PFSK-1 (cell line): Measurements from ENCODE around the gene CHD6.

ENCODE experiments used
- FOXP2 ChIP-seq: optimal IDR thresholded peaks from 2 replicates; pipeline ENCODE3; 2011; ENCODE audit warnings: borderline replicate concordance, control low read depth, inconsistent platforms; ENCODE audit not compliant: insufficient read depth; ENCODE audit errors: extremely low read length, extremely low read depth
- POLR2AphosphoS5 ChIP-seq: IDR thresholded peaks from 2 replicates; pipeline ENCODE4 v1.6.1; 2012; ENCODE audit warnings: low read depth, mild to moderate bottlenecking, control low read depth, low read length, moderate library complexity
- SIN3A ChIP-seq: IDR thresholded peaks from 2 replicates; pipeline ENCODE4 v1.6.1; 2012; ENCODE audit warnings: mild to moderate bottlenecking, low read length, moderate library complexity, borderline replicate concordance; ENCODE audit not compliant: insufficient read depth
- TAF1 ChIP-seq: IDR thresholded peaks from 2 replicates; pipeline ENCODE4 v1.6.1; 2012; ENCODE audit warnings: low read length, control low read depth, borderline replicate concordance; ENCODE audit not compliant: insufficient read depth
- TF ChIP-seq, protein P1 (sequence below), 2 experiments: IDR thresholded peaks; 2 replicates each; pipeline versions ENCODE4 v1.6.1 to v1.8.0; 2011 to 2012; ENCODE audit warnings: low read depth in 2 of 2, low read length in 2 of 2, control low read depth in 1 of 2, inconsistent platforms in 1 of 2, mild to moderate bottlenecking in 1 of 2, moderate library complexity in 1 of 2; ENCODE audit not compliant: insufficient read depth in 1 of 2

- TF ChIP-seq, protein P1, sequence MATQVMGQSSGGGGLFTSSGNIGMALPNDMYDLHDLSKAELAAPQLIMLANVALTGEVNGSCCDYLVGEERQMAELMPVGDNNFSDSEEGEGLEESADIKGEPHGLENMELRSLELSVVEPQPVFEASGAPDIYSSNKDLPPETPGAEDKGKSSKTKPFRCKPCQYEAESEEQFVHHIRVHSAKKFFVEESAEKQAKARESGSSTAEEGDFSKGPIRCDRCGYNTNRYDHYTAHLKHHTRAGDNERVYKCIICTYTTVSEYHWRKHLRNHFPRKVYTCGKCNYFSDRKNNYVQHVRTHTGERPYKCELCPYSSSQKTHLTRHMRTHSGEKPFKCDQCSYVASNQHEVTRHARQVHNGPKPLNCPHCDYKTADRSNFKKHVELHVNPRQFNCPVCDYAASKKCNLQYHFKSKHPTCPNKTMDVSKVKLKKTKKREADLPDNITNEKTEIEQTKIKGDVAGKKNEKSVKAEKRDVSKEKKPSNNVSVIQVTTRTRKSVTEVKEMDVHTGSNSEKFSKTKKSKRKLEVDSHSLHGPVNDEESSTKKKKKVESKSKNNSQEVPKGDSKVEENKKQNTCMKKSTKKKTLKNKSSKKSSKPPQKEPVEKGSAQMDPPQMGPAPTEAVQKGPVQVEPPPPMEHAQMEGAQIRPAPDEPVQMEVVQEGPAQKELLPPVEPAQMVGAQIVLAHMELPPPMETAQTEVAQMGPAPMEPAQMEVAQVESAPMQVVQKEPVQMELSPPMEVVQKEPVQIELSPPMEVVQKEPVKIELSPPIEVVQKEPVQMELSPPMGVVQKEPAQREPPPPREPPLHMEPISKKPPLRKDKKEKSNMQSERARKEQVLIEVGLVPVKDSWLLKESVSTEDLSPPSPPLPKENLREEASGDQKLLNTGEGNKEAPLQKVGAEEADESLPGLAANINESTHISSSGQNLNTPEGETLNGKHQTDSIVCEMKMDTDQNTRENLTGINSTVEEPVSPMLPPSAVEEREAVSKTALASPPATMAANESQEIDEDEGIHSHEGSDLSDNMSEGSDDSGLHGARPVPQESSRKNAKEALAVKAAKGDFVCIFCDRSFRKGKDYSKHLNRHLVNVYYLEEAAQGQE (IDR thresholded peaks at IDR 0.05; ENCODE audit: insufficient read depth in 1 of 2, low read depth in 2 of 2, low read length in 2 of 2): no peak
- no peak for TF ChIP-seq FOXP2
- no peak for TF ChIP-seq SIN3A
- TF ChIP-seq TAF1: no peak
- no peak for TF ChIP-seq POLR2AphosphoS5
Observed at GRCh38 chr20:41427833-41428232, 190.3 kb downstream of the CHD6 start.
